LNCaP clone FGC (cell line): Measurements from ENCODE around the gene DSG1.

Experiments
- DNase-seq: peaks from one replicate; pipeline ENCODE4 v3.0.0-alpha.2; 2011; ENCODE audit warnings: low read depth
- H3K4me3 ChIP-seq: 2 replicates; pipeline ENCODE4 v1.5.1; 2011; ENCODE audit warnings: mild to moderate bottlenecking, low read depth, low read length, control low read depth
- TF ChIP-seq, protein P1 (sequence below): IDR thresholded peaks from 2 replicates; pipeline ENCODE4 v1.5.1; 2012; ENCODE audit warnings: mild to moderate bottlenecking; ENCODE audit not compliant: control insufficient read depth, insufficient read depth; ENCODE audit errors: extremely low read depth

DSG1 gene

DNA sequence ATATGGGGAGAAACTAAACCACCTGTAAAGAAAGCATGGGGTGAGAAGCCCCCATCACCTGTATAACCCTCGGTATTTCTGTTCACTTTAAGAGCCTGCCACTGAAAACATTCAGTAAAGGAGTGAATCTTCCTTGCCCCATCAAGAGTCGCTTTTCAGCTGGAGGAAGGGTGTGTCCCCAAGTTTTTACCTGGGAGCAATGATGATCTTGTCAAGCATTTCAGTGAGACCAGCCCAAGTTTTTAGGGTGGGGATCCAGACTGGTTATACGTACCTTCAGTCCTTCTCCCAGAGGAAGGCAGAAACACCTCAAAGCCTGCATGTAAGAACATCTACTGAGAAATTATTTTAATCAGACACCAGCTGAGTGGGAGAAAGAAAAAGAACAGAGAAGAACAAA is at the start of gene DSG1:
Gene DSG1 (plus strand): TSS at position 301 of the 400 bp plus-strand sequence. CDS start 141 bp downstream, outside the sequence.
- TF ChIP-seq, protein P1, sequence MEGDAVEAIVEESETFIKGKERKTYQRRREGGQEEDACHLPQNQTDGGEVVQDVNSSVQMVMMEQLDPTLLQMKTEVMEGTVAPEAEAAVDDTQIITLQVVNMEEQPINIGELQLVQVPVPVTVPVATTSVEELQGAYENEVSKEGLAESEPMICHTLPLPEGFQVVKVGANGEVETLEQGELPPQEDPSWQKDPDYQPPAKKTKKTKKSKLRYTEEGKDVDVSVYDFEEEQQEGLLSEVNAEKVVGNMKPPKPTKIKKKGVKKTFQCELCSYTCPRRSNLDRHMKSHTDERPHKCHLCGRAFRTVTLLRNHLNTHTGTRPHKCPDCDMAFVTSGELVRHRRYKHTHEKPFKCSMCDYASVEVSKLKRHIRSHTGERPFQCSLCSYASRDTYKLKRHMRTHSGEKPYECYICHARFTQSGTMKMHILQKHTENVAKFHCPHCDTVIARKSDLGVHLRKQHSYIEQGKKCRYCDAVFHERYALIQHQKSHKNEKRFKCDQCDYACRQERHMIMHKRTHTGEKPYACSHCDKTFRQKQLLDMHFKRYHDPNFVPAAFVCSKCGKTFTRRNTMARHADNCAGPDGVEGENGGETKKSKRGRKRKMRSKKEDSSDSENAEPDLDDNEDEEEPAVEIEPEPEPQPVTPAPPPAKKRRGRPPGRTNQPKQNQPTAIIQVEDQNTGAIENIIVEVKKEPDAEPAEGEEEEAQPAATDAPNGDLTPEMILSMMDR, result no peak
- DNase-seq, result no peak
- H3K4me3 ChIP-seq, result no peak within 1 kb of the TSS

DNA sequence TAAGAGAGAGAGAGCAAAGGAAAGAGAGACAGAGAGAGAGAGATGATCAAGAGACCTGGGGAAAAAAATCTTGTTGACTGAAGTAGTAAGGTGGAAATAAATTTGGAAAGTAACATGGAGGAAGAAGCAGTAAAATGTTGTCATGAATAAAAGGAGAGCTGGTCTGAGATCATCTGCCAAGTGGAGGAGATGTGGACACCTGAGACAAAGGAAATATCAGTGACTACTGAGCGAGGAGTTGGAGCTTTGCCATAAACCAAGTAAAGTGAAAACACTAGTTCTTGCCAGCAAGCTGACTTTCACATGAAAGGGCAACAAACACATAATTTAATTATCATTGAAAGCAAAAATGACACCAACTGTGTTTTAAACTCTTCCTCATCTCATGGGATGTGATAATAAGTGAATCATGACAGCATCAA is 49.0 kb upstream of the DSG1 start:
- peak; percentile 52 for DNase-seq
- no peak overlapping the region for H3K4me3 ChIP-seq
- TF ChIP-seq, protein P1, result no peak

DNA sequence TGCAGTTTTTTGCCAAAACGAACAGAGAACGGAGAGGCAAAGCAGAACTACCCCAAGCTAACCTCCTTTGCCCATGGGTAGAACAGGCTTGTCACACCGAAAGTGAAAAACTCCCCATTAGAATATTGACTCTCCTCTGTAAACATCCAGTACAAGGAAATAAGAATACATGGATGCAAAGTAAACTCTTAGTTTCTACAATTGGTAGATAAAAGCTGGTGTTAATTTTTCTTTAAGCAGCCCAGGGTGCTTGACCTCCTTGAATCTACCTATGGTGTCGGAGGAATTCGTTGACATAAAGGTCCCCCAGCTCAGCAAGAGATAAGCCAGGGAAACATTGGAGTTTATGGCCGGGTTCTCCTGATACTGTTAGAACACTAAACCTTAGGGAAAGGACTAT is 48.4 kb upstream of the DSG1 start:
- TF ChIP-seq, protein P1, result no peak
- DNase-seq, result no peak
- no peak overlapping the region for H3K4me3 ChIP-seq

DNA sequence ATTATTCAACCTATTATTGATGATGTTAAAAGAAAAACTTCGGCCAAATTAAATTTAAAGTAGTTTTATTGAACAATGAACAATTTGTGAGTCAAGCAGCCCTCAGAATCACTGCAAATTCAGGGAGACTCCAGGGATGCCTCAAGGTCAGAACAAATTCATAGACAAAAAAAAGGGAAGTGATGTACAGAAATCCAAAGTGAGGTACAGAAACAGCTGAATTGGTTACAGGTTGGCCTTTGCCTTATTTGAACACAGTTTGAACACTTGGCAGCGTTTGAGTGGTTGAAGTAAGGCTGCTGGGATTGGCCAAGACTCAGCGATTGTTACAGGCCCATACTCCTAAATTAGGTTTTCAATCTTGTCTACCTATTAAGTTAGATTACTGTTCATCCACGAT is 47.4 kb upstream of the DSG1 start:
- TF ChIP-seq, protein P1, result no peak
- H3K4me3 ChIP-seq, result no peak overlapping the region
- DNase-seq, result no peak

DNA sequence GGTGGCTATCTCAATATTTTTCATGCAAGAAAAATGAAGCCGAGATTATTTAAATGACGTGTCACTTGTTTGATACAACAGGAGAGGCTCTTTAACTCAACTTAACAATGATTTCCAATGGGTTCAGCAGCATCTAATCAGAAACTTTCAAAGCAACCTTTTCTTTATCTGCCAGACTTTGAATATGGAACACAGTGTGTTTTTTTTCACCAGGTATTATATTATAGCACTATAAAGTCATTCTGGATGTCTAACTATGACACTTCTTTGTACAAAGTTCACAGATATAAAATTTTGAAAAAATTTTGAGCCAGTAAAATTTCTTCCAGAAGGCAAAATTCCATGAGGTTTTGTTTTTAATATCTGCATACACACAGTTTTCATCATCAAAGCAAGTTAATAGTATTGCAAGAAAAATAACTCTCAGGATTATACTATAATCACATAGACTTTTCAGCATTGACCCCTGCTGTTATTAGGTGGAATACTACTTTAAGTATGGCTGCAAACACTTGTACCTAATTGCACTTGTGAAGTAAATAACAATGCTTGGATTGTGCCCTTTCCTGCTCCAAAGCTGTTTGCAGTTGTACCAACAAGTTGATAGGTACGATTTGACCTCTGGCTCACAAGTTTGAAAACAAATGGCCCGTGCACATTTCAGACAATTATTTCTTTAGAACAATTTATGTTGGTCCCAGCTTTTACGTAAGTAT is 44.0 kb upstream of the DSG1 start:
- TF ChIP-seq, protein P1, result 0 out of 2 replicates have a peak, but pooled peaks have one; percentile 9
- no peak for DNase-seq
- H3K4me3 ChIP-seq, result no peak overlapping the region

DNA sequence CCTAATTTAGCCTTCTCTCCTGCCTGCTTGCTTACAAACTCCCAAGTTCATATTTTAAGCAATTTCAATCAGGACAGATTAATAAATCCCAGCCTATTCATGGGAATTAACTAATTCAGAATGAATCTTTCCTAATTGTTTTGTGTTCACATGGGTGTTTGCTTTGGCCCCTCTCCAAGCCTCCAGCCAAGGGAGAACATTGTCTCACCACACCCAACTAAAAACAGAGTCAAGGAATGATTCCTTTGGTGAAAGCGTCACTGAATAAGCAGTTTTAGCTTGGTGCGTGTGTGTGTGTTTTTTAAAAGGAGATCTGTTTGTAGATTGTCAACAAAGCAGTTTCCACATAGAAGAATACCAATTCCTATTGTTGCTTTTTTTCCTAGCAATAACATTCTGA is 43.0 kb upstream of the DSG1 start:
- DNase-seq, result peak; percentile 70
- no peak overlapping the region for H3K4me3 ChIP-seq

More for the DNA sequence above, 43.0 kb upstream of the DSG1 start:
- TF ChIP-seq, protein P1, result no peak
